Measurements from ENCODE around the gene NR3C2. TPM values are rescaled to one million over a fixed set of nuclear protein-coding genes. Genes with fewer than 3 reads are reported as not detected.

The NR3C2 gene
- total and polyA plus RNA-seq, 2 experiments from 2014 or later = 1.2 to 3.0 TPM

- TF ChIP-seq, protein P1, sequence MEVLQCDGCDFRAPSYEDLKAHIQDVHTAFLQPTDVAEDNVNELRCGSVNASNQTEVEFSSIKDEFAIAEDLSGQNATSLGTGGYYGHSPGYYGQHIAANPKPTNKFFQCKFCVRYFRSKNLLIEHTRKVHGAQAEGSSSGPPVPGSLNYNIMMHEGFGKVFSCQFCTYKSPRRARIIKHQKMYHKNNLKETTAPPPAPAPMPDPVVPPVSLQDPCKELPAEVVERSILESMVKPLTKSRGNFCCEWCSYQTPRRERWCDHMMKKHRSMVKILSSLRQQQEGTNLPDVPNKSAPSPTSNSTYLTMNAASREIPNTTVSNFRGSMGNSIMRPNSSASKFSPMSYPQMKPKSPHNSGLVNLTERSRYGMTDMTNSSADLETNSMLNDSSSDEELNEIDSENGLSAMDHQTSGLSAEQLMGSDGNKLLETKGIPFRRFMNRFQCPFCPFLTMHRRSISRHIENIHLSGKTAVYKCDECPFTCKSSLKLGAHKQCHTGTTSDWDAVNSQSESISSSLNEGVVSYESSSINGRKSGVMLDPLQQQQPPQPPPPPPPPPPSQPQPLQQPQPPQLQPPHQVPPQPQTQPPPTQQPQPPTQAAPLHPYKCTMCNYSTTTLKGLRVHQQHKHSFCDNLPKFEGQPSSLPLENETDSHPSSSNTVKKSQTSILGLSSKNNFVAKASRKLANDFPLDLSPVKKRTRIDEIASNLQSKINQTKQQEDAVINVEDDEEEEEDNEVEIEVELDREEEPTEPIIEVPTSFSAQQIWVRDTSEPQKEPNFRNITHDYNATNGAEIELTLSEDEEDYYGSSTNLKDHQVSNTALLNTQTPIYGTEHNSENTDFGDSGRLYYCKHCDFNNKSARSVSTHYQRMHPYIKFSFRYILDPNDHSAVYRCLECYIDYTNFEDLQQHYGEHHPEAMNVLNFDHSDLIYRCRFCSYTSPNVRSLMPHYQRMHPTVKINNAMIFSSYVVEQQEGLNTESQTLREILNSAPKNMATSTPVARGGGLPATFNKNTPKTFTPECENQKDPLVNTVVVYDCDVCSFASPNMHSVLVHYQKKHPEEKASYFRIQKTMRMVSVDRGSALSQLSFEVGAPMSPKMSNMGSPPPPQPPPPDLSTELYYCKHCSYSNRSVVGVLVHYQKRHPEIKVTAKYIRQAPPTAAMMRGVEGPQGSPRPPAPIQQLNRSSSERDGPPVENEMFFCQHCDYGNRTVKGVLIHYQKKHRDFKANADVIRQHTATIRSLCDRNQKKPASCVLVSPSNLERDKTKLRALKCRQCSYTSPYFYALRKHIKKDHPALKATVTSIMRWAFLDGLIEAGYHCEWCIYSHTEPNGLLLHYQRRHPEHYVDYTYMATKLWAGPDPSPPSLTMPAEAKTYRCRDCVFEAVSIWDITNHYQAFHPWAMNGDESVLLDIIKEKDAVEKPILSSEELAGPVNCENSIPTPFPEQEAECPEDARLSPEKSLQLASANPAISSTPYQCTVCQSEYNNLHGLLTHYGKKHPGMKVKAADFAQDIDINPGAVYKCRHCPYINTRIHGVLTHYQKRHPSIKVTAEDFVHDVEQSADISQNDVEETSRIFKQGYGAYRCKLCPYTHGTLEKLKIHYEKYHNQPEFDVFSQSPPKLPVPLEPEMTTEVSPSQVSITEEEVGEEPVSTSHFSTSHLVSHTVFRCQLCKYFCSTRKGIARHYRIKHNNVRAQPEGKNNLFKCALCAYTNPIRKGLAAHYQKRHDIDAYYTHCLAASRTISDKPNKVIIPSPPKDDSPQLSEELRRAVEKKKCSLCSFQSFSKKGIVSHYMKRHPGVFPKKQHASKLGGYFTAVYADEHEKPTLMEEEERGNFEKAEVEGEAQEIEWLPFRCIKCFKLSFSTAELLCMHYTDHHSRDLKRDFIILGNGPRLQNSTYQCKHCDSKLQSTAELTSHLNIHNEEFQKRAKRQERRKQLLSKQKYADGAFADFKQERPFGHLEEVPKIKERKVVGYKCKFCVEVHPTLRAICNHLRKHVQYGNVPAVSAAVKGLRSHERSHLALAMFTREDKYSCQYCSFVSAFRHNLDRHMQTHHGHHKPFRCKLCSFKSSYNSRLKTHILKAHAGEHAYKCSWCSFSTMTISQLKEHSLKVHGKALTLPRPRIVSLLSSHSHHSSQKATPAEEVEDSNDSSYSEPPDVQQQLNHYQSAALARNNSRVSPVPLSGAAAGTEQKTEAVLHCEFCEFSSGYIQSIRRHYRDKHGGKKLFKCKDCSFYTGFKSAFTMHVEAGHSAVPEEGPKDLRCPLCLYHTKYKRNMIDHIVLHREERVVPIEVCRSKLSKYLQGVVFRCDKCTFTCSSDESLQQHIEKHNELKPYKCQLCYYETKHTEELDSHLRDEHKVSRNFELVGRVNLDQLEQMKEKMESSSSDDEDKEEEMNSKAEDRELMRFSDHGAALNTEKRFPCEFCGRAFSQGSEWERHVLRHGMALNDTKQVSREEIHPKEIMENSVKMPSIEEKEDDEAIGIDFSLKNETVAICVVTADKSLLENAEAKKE (CRISPR knock-in tag; IDR thresholded peaks at IDR 0.05) = no peak
- TF ChIP-seq ETS1 (IDR thresholded peaks at IDR 0.05) (no peak), REST (IDR thresholded peaks at IDR 0.05; ENCODE audit: unreplicated experiment) (no peak)
Measured at GRCh38 chr4:148444296-148445070, 2.3 kb upstream of the NR3C2 start (continued).
